MM.1S (cell line): ENCODE data around the gene EVA1B.

Experiments
- DNase-seq: peaks from one replicate; pipeline ENCODE4 v3.0.0-alpha.2; 2015
- H2AFZ ChIP-seq: fragments of 300-600 bp; sonication (generic); 2 replicates; pipeline ENCODE4 v1.6.0; 2016; ENCODE audit warnings: antibody characterized with exemption, low read length
- H3F3A ChIP-seq: fragments of 300-600 bp; sonication (generic); 2 replicates; pipeline ENCODE4 v1.6.1; 2016; ENCODE audit warnings: mild to moderate bottlenecking, antibody characterized with exemption, low read length, moderate library complexity, mixed read lengths; ENCODE audit not compliant: insufficient read depth
- H3K27ac ChIP-seq: fragments of 300-600 bp; sonication (generic); 2 replicates; pipeline ENCODE4 v1.5.1; 2016; ENCODE audit warnings: mild to moderate bottlenecking, low read length
- H3K27me3 ChIP-seq: fragments of 300-600 bp; sonication (generic); replicated peaks from 2 replicates; pipeline ENCODE4 v1.6.0; 2016; ENCODE audit warnings: low read length; ENCODE audit not compliant: insufficient read depth
- H3K36me3 ChIP-seq: fragments of 300-600 bp; sonication (generic); replicated peaks from 2 replicates; pipeline ENCODE4 v1.6.1; 2016; ENCODE audit warnings: mild to moderate bottlenecking, low read length, mixed read lengths; ENCODE audit not compliant: insufficient read depth
- H3K4me1 ChIP-seq: fragments of 300-600 bp; sonication (generic); 2 replicates; pipeline ENCODE4 v1.6.1; 2016; ENCODE audit warnings: low read length, mixed read lengths
- H3K4me2 ChIP-seq: fragments of 300-600 bp; sonication (generic); 2 replicates; pipeline ENCODE4 v1.6.0; 2016; ENCODE audit warnings: low read depth, low read length
- H3K4me3 ChIP-seq: fragments of 300-600 bp; sonication (generic); 2 replicates; pipeline ENCODE4 v1.5.1; 2016; ENCODE audit warnings: low read length, mixed read lengths
- H3K79me2 ChIP-seq: fragments of 300-600 bp; sonication (generic); 2 replicates; pipeline ENCODE4 v1.6.1; 2016; ENCODE audit warnings: mixed run types, low read length, mixed read lengths
- H3K9ac ChIP-seq: fragments of 300-600 bp; sonication (generic); 2 replicates; pipeline ENCODE4 v1.6.1; 2016; ENCODE audit warnings: low read length, mixed read lengths
- H3K9me2 ChIP-seq: fragments of 300-600 bp; sonication (generic); replicated peaks from 2 replicates; pipeline ENCODE4 v1.6.1; 2016; ENCODE audit warnings: mild to moderate bottlenecking, low read length, mixed read lengths; ENCODE audit not compliant: insufficient read depth
- H3K9me3 ChIP-seq: fragments of 300-600 bp; sonication (generic); replicated peaks from 2 replicates; pipeline ENCODE4 v1.6.1; 2016; ENCODE audit warnings: mild to moderate bottlenecking, low read length, mixed read lengths; ENCODE audit not compliant: insufficient read depth
- H4K20me1 ChIP-seq: fragments of 300-600 bp; sonication (generic); 2 replicates; pipeline ENCODE4 v1.6.1; 2016; ENCODE audit warnings: mild to moderate bottlenecking, low read length, moderate library complexity, mixed read lengths; ENCODE audit not compliant: insufficient read depth
- EZH2 ChIP-seq: fragments of 300-600 bp; sonication (generic); optimal IDR thresholded peaks from 2 replicates; pipeline ENCODE3; 2017; ENCODE audit warnings: low read depth, mild to moderate bottlenecking, antibody characterized with exemption, low read length, mixed read lengths
- EZH2phosphoT487 ChIP-seq: fragments of 300-600 bp; sonication (generic); IDR thresholded peaks from 2 replicates; pipeline ENCODE4 v1.6.1; 2018; ENCODE audit warnings: antibody characterized with exemption, low read length
- TF ChIP-seq, protein P1 (sequence below): fragments of 300-600 bp; sonication (generic); IDR thresholded peaks from 2 replicates; pipeline ENCODE4 v1.5.1; 2016; ENCODE audit warnings: antibody characterized with exemption, low read length, mixed read lengths

Gene EVA1B

DNA sequence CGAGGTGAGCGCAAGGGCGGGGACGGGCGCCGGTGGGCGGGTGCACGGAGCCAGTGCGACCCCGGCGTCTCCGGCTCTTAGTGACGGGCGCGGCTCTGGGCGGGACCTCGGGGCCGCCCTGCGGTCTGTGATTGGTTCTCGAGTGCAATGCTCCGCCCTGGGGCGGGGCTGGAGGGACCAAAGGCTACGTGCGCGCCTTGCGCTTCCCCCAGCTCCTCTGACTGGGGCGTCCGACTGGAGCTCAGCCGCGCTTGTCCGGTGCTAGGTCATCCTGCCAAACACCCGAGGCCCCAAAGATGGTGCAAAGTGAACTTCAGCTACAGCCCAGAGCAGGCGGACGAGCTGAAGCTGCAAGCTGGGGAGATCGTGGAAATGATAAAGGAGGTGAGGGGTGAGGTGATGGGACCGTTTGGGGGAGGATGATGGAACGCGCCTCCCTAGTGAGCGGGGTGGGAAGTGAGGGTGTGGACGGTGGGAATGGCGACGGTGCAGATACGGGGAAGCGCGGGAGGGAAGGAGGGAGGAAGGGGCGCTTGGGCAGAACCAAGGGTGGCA, 16.5 kb downstream of the EVA1B start:
- peak overlapping the region; percentile 61 for H3K4me3 ChIP-seq
- DNase-seq: peak; percentile 95
- peak overlapping the region; percentile 55; the same call in 1 of the 2 replicates for H3K9ac ChIP-seq
- 0 out of 2 replicates have a peak, but pooled peaks cover 2% of the 10 kb centered on the region for H3K36me3 ChIP-seq
- H4K20me1 ChIP-seq: no peaks in the 10 kb centered on the region
- H3K27me3 ChIP-seq: no peaks in the 10 kb centered on the region
- H3K4me2 ChIP-seq: peak overlapping the region; percentile 80
- TF ChIP-seq EZH2 (no peak), EZH2phosphoT487 (no peak)
- TF ChIP-seq, protein P1, sequence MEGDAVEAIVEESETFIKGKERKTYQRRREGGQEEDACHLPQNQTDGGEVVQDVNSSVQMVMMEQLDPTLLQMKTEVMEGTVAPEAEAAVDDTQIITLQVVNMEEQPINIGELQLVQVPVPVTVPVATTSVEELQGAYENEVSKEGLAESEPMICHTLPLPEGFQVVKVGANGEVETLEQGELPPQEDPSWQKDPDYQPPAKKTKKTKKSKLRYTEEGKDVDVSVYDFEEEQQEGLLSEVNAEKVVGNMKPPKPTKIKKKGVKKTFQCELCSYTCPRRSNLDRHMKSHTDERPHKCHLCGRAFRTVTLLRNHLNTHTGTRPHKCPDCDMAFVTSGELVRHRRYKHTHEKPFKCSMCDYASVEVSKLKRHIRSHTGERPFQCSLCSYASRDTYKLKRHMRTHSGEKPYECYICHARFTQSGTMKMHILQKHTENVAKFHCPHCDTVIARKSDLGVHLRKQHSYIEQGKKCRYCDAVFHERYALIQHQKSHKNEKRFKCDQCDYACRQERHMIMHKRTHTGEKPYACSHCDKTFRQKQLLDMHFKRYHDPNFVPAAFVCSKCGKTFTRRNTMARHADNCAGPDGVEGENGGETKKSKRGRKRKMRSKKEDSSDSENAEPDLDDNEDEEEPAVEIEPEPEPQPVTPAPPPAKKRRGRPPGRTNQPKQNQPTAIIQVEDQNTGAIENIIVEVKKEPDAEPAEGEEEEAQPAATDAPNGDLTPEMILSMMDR: no peak
- H3K27ac ChIP-seq: no peak overlapping the region
- peak overlapping the region; percentile 77 for H2AFZ ChIP-seq
- H3K79me2 ChIP-seq: no peaks in the 10 kb centered on the region
- no peaks in the 10 kb centered on the region for H3K9me2 ChIP-seq
- no peaks in the 10 kb centered on the region for H3K4me1 ChIP-seq
- no peaks in the 10 kb centered on the region for H3K9me3 ChIP-seq
- H3F3A ChIP-seq: no peaks in the 10 kb centered on the region

DNA sequence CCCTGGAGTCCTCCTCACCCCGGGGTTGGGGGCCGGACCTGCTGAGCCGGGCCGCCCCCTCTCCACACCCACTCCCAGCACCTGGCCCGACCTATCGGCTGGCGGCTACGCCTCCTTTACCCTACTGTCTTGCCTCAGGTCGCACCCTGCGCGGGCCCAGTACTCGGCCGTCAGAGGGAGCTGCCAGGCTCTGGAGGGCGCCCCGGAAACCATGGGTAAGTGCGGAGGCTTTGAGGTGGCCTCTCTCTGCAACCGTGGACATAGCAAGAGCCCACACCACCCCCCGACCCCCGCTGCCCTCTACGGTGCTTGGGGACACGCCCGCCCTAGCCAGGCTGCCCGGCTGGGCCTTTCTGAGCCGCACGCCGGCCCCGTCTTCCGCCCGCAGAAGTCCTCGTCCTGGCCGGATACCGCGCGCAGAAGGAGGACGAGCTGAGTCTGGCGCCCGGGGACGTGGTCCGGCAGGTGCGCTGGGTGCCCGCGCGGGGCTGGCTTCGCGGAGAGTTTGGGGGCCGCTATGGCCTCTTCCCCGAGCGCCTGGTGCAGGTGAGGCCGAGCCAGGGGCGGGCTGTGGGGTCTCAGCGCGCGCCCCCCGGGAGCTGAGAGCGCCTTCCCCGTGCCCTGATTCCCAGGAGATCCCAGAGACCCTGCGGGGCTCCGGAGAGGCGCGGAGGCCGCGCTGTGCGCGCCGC, 17.1 kb downstream of the EVA1B start, which contains the start of gene SH3D21:
Gene SH3D21 (plus strand): TSS at position 159 of the 692 bp plus-strand sequence. CDS start 53 bp downstream, at position 212.
- peak; percentile 42 for DNase-seq
- Histone ChIP-seq H3K4me1 (no peaks in the 10 kb centered on the region), H4K20me1 (no peaks in the 10 kb centered on the region), H3F3A (no peaks in the 10 kb centered on the region; the same call in 1 of the 2 replicates), H3K36me3 (peaks cover 7% of the 10 kb centered on the region; the same call in 1 of the 2 replicates), H3K9me2 (no peaks in the 10 kb centered on the region), H2AFZ (peak within 1 kb of the TSS; percentile 77), H3K4me2 (peak within 1 kb of the TSS; percentile 80), H3K27me3 (no peaks in the 10 kb centered on the region), H3K27ac (peak within 1 kb of the TSS; percentile 13; the same call in 1 of the 2 replicates), H3K9ac (peak within 1 kb of the TSS; percentile 55; the same call in 1 of the 2 replicates), H3K79me2 (no peaks in the 10 kb centered on the region), H3K9me3 (no peaks in the 10 kb centered on the region), H3K4me3 (peak within 1 kb of the TSS; percentile 61)
- TF ChIP-seq, protein P1: no peak
- TF ChIP-seq EZH2phosphoT487 (no peak), EZH2 (no peak)

DNA sequence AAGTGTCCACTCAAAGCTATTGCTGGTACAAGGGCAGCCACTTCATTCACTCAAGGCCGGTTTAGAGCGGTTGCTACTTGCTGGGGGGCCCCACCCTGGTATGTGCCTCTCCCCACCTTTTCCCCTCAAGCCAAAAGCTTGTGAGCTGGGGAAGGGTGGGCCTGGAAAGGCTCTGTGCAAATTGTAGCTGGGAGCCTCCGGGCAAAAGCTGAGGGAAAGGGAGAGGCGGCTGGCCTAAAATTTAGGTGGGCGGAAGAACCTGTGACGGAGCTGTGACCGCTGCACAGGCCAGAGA, 17.6 kb downstream of the EVA1B start:
- no peaks in the 10 kb centered on the region for H3K4me1 ChIP-seq
- DNase-seq: no peak
- H3K27ac ChIP-seq: no peak overlapping the region
- H3K79me2 ChIP-seq: no peaks in the 10 kb centered on the region
- H3K9me2 ChIP-seq: no peaks in the 10 kb centered on the region
- TF ChIP-seq EZH2phosphoT487 (no peak), EZH2 (no peak)
- TF ChIP-seq, protein P1: no peak
- no peaks in the 10 kb centered on the region; the same call in 1 of the 2 replicates for H3F3A ChIP-seq
- H4K20me1 ChIP-seq: no peaks in the 10 kb centered on the region
- H3K4me2 ChIP-seq: peak overlapping the region; percentile 80; the same call in 1 of the 2 replicates
- no peak overlapping the region for H2AFZ ChIP-seq
- H3K9me3 ChIP-seq: no peaks in the 10 kb centered on the region
- H3K27me3 ChIP-seq: no peaks in the 10 kb centered on the region
- H3K36me3 ChIP-seq: peaks cover 11% of the 10 kb centered on the region
- H3K9ac ChIP-seq: no peak overlapping the region; the same call in 1 of the 2 replicates
- peak overlapping the region; percentile 61 for H3K4me3 ChIP-seq
